Measurements from ENCODE around the gene ZBTB20.

- TF ChIP-seq EZH2 (IDR thresholded peaks at IDR 0.05; ENCODE audit: borderline replicate concordance, insufficient read depth, low read length, poor library complexity, severe bottlenecking) (no peak), CTCF (IDR thresholded peaks at IDR 0.05; ENCODE audit: poor library complexity, severe bottlenecking) (no peak), POLR2AphosphoS5 (IDR thresholded peaks at IDR 0.05) (no peak), EP300 (conservative IDR thresholded peaks at IDR 0.05; ENCODE audit: poor library complexity, severe bottlenecking) (no peak), SMC3 (conservative IDR thresholded peaks at IDR 0.05; ENCODE audit: poor library complexity) (no peak), MXI1 (conservative IDR thresholded peaks at IDR 0.05; ENCODE audit: poor library complexity, severe bottlenecking) (no peak), RAD21 (conservative IDR thresholded peaks at IDR 0.05) (no peak), TAF1 (IDR thresholded peaks at IDR 0.05; ENCODE audit: low read depth) (no peak), REST (IDR thresholded peaks at IDR 0.05; ENCODE audit: borderline replicate concordance) (no peak)
Measured at GRCh38 chr3:114466251-114466650, 680.8 kb downstream of the ZBTB20 start.

All from neural cell (in vitro differentiated cells).